HG03280 (cell line): ENCODE results near the gene CLSTN2.

ENCODE experiments used
- ATAC-seq: cut with Tn5 transposase; IDR thresholded peaks from one replicate; pipeline ENCODE4 v1.9.1; 2021; ENCODE audit warnings: mild to moderate bottlenecking, moderate library complexity; ENCODE audit not compliant: unreplicated experiment

Gene CLSTN2

GRCh38 chr3:140091143-140091542 is 156.2 kb downstream of the CLSTN2 start:
- ATAC-seq = no peak

- no peak for ATAC-seq
These were observed 158.0 kb downstream of the CLSTN2 start for GRCh38 chr3:140092848-140093536.

GRCh38 chr3:140093742-140094141 is 158.8 kb downstream of the CLSTN2 start:
- ATAC-seq = no peak

GRCh38 chr3:140094487-140094886 is 159.5 kb downstream of the CLSTN2 start:
- ATAC-seq = no peak

- no peak for ATAC-seq
These were observed 161.1 kb downstream of the CLSTN2 start for GRCh38 chr3:140096037-140096436.

- no peak for ATAC-seq
These were observed 163.1 kb downstream of the CLSTN2 start for GRCh38 chr3:140097874-140098635.

GRCh38 chr3:140100479-140100878 is 165.5 kb downstream of the CLSTN2 start:
- no peak for ATAC-seq

GRCh38 chr3:140103166-140103565 is 168.2 kb downstream of the CLSTN2 start:
- no peak for ATAC-seq

GRCh38 chr3:140103986-140104645 is 169.1 kb downstream of the CLSTN2 start:
- ATAC-seq = no peak

- ATAC-seq = no peak
These were observed 179.2 kb downstream of the CLSTN2 start for GRCh38 chr3:140113996-140114788.

- no peak for ATAC-seq
These were observed 179.8 kb downstream of the CLSTN2 start for GRCh38 chr3:140114789-140115080.

GRCh38 chr3:140117096-140117526 is 182.1 kb downstream of the CLSTN2 start:
- ATAC-seq = no peak

GRCh38 chr3:140122183-140122582 is 187.2 kb downstream of the CLSTN2 start:
- no peak for ATAC-seq

- no peak for ATAC-seq
These were observed 193.2 kb downstream of the CLSTN2 start for GRCh38 chr3:140128217-140128616.

- peak; percentile 63 for ATAC-seq
These were observed 193.6 kb downstream of the CLSTN2 start for GRCh38 chr3:140128631-140129030.

GRCh38 chr3:140129768-140130284 is 194.8 kb downstream of the CLSTN2 start:
- ATAC-seq = no peak

GRCh38 chr3:140131895-140132294 is 196.9 kb downstream of the CLSTN2 start:
- no peak for ATAC-seq

- no peak for ATAC-seq
These were observed 199.4 kb downstream of the CLSTN2 start for GRCh38 chr3:140134231-140134965.

GRCh38 chr3:140135461-140135860 is 200.5 kb downstream of the CLSTN2 start:
- no peak for ATAC-seq

- ATAC-seq = no peak
These were observed 208.5 kb downstream of the CLSTN2 start for GRCh38 chr3:140143367-140144069.
